Neuronal stem cell (in vitro differentiated cells): ENCODE measurements around the gene PSMD14. TPM values are rescaled to one million over a fixed set of nuclear protein-coding genes. Genes with fewer than 3 reads are reported as not detected.

ENCODE experiments used
- small RNA-seq: library from polyadenylated mRNA; stranded (forward); fragments of <200 nt; extraction: miRNeasy Mini kit (QIAGEN cat#:217004); gene quantifications from one replicate; pipeline ENCODE3, GENCODE V24; 2013; ENCODE audit not compliant: insufficient read depth

Gene PSMD14

Small RNA genes lying within 50 kb of the gene (small RNA-seq; reads per million reads assigned to genes)
- not detected for gene RNA5SP108
